Natural killer cell (primary cell): ENCODE results near the gene KDM6A. TPM values are rescaled to one million over a fixed set of nuclear protein-coding genes. Genes with fewer than 3 reads are reported as not detected.
A peak's percentile ranks its signal among the peaks of the same experiment; 100 is the strongest.

Experiments used
- ATAC-seq, 3 donors: fragments of 150-1000 bp in 2 of 3; fragments of 200-7000 bp in 1 of 3; cut with Tn5 transposase; 1 replicate in 1 of 3; 2 replicates in 2 of 3; pipeline ENCODE4 v1.10.0; 2021; ENCODE audit warnings: mild to moderate bottlenecking in 2 of 3, moderate library complexity in 2 of 3
- DNase-seq, 2 donors: peaks; one replicate each; pipeline versions ENCODE4 v3.0.0 to v3.0.0-alpha.2; 2013 to 2021; ENCODE audit warnings: mixed read lengths in 1 of 2
- H3K27ac ChIP-seq: one replicate; pipeline ENCODE4 v1.5.1; 2013; ENCODE audit warnings: mild to moderate bottlenecking, low read length
- H3K27me3 ChIP-seq: one replicate; pipeline ENCODE4 v1.6.1; 2013; ENCODE audit warnings: low read length; ENCODE audit not compliant: control insufficient read depth, insufficient read depth
- H3K36me3 ChIP-seq: one replicate; pipeline ENCODE4 v1.6.1; 2013; ENCODE audit warnings: low read length; ENCODE audit not compliant: control insufficient read depth, insufficient read depth
- H3K4me1 ChIP-seq: one replicate; pipeline ENCODE4 v1.6.1; 2013; ENCODE audit warnings: low read length; ENCODE audit not compliant: control insufficient read depth, insufficient read depth
- H3K4me3 ChIP-seq: one replicate; pipeline ENCODE4 v1.5.1; 2013; ENCODE audit warnings: low read length
- H3K9me3 ChIP-seq: one replicate; pipeline ENCODE4 v1.6.1; 2013; ENCODE audit warnings: low read length; ENCODE audit not compliant: control insufficient read depth, insufficient read depth
- H3K27ac Mint-ChIP-seq, 2 donors: one replicate each; pipeline ENCODE4 v1.8.0; 2022; ENCODE audit warnings: mild to moderate bottlenecking in 2 of 2, mixed read lengths in 2 of 2, moderate library complexity in 1 of 2
- H3K27me3 Mint-ChIP-seq, 2 donors: one replicate each; pipeline ENCODE4 v1.8.0; 2022; ENCODE audit warnings: low read depth in 2 of 2, mixed read lengths in 2 of 2
- H3K36me3 Mint-ChIP-seq: one replicate; pipeline ENCODE4 v1.8.0; 2022; ENCODE audit warnings: mixed read lengths
- H3K4me1 Mint-ChIP-seq, 2 donors: one replicate each; pipeline ENCODE4 v1.8.0; 2022; ENCODE audit warnings: mixed read lengths in 2 of 2
- H3K4me3 Mint-ChIP-seq: one replicate; pipeline ENCODE4 v1.8.0; 2022; ENCODE audit warnings: mild to moderate bottlenecking, moderate library complexity, mixed read lengths
- H3K9me3 Mint-ChIP-seq, 2 donors: one replicate each; pipeline ENCODE4 v1.8.0; 2022; ENCODE audit warnings: mixed read lengths in 2 of 2
- WGBS: methylation state at CpG from one replicate; pipeline ENCODE4 v1.1.7; 2013; ENCODE audit warnings: missing lambda C conversion rate; ENCODE audit not compliant: insufficient coverage; 5-methylcytosine and 5-hydroxymethylcytosine counted together
- intact Hi-C: fragments of 100-400 bp; cut with micrococcal nuclease; formaldehyde crosslinking; loops from one replicate; pipeline ENCODE4 v1.14.2; 2022
- total RNA-seq, 4 donors: library from RNA; stranded (reverse); fragments of 120-200 nt in 1 of 4; gene quantifications; one replicate each; pipeline versions ENCODE4 v1.2.3 to v1.2.4, GENCODE V29; 2013 to 2022
- TF ChIP-seq, protein P1 (sequence below): fragments of 200-600 bp; IDR thresholded peaks from one replicate; pipeline ENCODE4 v1.8.0; 2022; ENCODE audit warnings: antibody characterized with exemption

The KDM6A gene
- total RNA-seq, 3 donors from 2014 or later (not counting 1 experiment from before 2014, with no cell fraction given): 60.8 to 121 (median 73.1) TPM

DNA sequence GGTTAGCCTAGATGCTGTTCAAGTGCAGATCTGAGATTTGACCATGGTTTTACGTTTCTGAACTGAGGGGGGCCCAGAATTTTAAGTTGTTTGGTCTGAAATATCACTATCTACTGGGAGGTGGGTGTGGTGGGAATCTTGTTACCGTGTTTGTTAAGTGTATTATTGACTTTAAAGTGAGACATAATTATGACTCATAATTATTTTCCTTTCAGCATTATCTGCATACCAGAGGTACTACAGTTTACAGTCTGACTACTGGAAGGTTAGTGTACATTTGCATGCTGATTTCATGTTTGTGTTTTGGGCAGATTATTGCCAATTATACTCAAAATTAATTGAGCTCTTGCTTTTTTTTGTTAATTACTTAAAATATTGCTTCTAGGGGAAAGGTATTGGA lies 101.5 kb downstream of the KDM6A start:
- intact Hi-C loops: no loop called here
- H3K36me3 Mint-ChIP-seq: no peaks in the 10 kb centered on the region
- peaks cover 55 to 64% of the 10 kb centered on the region in 2 donors for H3K4me1 Mint-ChIP-seq
- no peaks in the 10 kb centered on the region for H3K9me3 ChIP-seq
- peak overlapping the region in 1 of 2 donors; percentile 35 for H3K27ac Mint-ChIP-seq
- H3K9me3 Mint-ChIP-seq: no peaks in the 10 kb centered on the region
- H3K27me3 Mint-ChIP-seq: no peaks in the 10 kb centered on the region
- TF ChIP-seq, protein P1, sequence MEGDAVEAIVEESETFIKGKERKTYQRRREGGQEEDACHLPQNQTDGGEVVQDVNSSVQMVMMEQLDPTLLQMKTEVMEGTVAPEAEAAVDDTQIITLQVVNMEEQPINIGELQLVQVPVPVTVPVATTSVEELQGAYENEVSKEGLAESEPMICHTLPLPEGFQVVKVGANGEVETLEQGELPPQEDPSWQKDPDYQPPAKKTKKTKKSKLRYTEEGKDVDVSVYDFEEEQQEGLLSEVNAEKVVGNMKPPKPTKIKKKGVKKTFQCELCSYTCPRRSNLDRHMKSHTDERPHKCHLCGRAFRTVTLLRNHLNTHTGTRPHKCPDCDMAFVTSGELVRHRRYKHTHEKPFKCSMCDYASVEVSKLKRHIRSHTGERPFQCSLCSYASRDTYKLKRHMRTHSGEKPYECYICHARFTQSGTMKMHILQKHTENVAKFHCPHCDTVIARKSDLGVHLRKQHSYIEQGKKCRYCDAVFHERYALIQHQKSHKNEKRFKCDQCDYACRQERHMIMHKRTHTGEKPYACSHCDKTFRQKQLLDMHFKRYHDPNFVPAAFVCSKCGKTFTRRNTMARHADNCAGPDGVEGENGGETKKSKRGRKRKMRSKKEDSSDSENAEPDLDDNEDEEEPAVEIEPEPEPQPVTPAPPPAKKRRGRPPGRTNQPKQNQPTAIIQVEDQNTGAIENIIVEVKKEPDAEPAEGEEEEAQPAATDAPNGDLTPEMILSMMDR: no peak
- H3K4me1 ChIP-seq: no peaks in the 10 kb centered on the region
- H3K36me3 ChIP-seq: no peaks in the 10 kb centered on the region
- peak in 1 of 3 donors; percentile 58 for ATAC-seq
- no peaks in the 10 kb centered on the region for H3K27me3 ChIP-seq
- 100% methylated on average over 1 of the region's 2 CpGs for WGBS
- H3K4me3 ChIP-seq: no peak overlapping the region
- DNase-seq: no peak
- H3K27ac ChIP-seq: no peak overlapping the region
- peak overlapping the region; percentile 25 for H3K4me3 Mint-ChIP-seq

DNA sequence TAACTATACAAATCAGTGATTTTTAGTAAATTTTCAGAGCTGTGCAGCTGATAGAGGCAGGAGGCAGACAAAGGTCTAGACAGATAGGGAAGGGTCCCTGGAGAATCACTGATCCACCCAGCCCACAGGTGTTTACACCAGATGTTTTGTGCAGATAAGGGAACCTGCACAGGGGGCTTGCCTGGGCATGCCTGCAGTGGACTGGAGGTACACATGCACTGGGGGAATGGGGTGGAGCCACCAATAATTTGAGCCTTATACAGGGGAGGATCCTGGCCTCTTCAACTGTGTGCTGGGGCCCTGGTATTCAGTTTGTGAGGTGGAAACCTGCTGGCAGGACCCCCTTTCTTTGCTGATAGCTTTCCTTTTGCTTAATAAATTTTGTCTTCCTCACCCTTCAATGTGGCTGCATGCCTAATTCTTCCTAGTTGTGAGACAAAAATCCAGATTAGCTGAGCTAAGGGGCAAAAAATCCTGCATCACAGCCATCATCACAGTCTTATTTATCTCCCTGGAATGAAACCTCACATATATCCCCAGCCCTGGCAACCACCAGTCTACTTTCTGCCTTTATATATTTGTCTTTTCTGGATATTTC lies 102.8 kb downstream of the KDM6A start:
- H3K4me1 ChIP-seq: no peaks in the 10 kb centered on the region
- Mint-ChIP-seq H3K27ac (no peak overlapping the region), H3K4me1 (peaks cover 52 to 56% of the 10 kb centered on the region in 2 donors), H3K9me3 (no peaks in the 10 kb centered on the region), H3K36me3 (no peaks in the 10 kb centered on the region), H3K4me3 (no peak overlapping the region), H3K27me3 (no peaks in the 10 kb centered on the region)
- no peaks in the 10 kb centered on the region for H3K9me3 ChIP-seq
- no peaks in the 10 kb centered on the region for H3K27me3 ChIP-seq
- intact Hi-C loops: no loop called here
- DNase-seq (no peak), ATAC-seq (peak in 1 of 3 donors; percentile 24)
- TF ChIP-seq, protein P1: no peak
- no peaks in the 10 kb centered on the region for H3K36me3 ChIP-seq
- no peak overlapping the region for H3K27ac ChIP-seq
- H3K4me3 ChIP-seq: no peak overlapping the region

DNA sequence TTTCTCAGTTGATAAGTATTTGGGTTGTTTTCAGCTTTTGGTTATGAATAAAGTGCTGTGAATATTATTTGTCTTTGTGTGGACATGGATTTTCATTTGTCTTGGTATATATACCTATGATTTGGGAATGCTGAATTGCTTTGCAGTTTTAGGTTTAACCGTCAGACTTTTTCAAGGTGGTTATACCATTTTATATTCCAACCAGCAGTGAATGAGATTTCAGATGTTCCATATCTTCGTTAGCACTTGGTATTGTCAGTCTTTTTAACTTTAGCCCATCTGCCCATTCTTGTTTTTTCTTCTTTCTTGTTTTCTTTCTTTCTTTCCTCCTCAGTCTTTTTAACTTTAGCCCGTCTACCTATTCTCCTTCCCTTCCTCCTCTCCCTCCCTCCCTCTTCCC lies 106.0 kb downstream of the KDM6A start:
- peaks cover 36% of the 10 kb centered on the region in 2 donors for H3K4me1 Mint-ChIP-seq
- H3K27ac ChIP-seq: no peak overlapping the region
- no peak overlapping the region for H3K4me3 ChIP-seq
- H3K27me3 Mint-ChIP-seq: no peaks in the 10 kb centered on the region
- intact Hi-C loops: no loop called here
- H3K27ac Mint-ChIP-seq: peak overlapping the region in 1 of 2 donors; percentile 14
- H3K36me3 Mint-ChIP-seq: no peaks in the 10 kb centered on the region
- H3K4me3 Mint-ChIP-seq: no peak overlapping the region
- WGBS: 100% methylated on average over 2 of the region's 3 CpGs
- ATAC-seq (no peak), DNase-seq (no peak)
- no peaks in the 10 kb centered on the region for H3K4me1 ChIP-seq
- no peaks in the 10 kb centered on the region for H3K9me3 Mint-ChIP-seq
- no peaks in the 10 kb centered on the region for H3K27me3 ChIP-seq
- H3K9me3 ChIP-seq: no peaks in the 10 kb centered on the region
- TF ChIP-seq, protein P1: no peak
- no peaks in the 10 kb centered on the region for H3K36me3 ChIP-seq

DNA sequence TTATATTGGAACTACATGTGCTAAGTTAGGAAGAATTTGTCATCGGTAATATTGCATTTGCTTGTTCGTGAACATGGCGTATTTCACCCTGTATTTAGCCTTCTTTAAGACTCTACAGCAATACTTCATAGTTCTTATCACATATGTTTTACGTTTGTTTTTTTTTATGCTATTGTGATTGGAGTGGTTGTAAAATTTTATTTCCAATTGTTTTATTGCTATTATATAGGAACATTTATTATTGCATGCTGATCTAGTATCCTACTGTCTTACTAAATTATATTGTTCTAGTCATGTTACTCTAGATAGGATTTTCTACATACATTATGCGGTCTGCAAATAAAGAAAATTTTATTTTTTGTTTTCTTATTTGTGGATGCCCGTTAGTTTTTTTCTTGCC lies 107.4 kb downstream of the KDM6A start:
- no peak overlapping the region for H3K4me3 Mint-ChIP-seq
- Histone ChIP-seq H3K36me3 (no peaks in the 10 kb centered on the region), H3K4me1 (no peaks in the 10 kb centered on the region), H3K27ac (no peak overlapping the region), H3K4me3 (no peak overlapping the region), H3K9me3 (no peaks in the 10 kb centered on the region), H3K27me3 (no peaks in the 10 kb centered on the region)
- no peaks in the 10 kb centered on the region for H3K36me3 Mint-ChIP-seq
- no peaks in the 10 kb centered on the region for H3K27me3 Mint-ChIP-seq
- TF ChIP-seq, protein P1: no peak
- no CpG with 5 or more reads among the region's 6 CpGs for WGBS
- H3K27ac Mint-ChIP-seq: no peak overlapping the region
- no peaks in the 10 kb centered on the region for H3K9me3 Mint-ChIP-seq
- peaks cover 25 to 36% of the 10 kb centered on the region in 2 donors for H3K4me1 Mint-ChIP-seq
- intact Hi-C loops: no loop called here
- no peak for DNase-seq
- no peak for ATAC-seq
